IMR-90 (cell line): ENCODE measurements around the gene USH2A.

Experiments
- CEBPB ChIP-seq: IDR thresholded peaks from 2 replicates; pipeline ENCODE4 v1.6.1; 2012; ENCODE audit warnings: low read depth, low read length, improper control_type of control experiment
- CTCF ChIP-seq: conservative IDR thresholded peaks from 2 replicates; pipeline ENCODE4 v1.5.1; 2012; ENCODE audit warnings: mild to moderate bottlenecking, low read depth, low read length, improper control_type of control experiment
- FOS ChIP-seq: fragments of 150-350 bp; IDR thresholded peaks from 2 replicates; pipeline ENCODE4 v1.6.1; 2016; ENCODE audit warnings: low read depth, low read length
- MAZ ChIP-seq: IDR thresholded peaks from 2 replicates; pipeline ENCODE4 v1.6.1; 2012; ENCODE audit warnings: low read depth, mild to moderate bottlenecking, low read length, improper control_type of control experiment, moderate library complexity, borderline replicate concordance
- NFE2L2 ChIP-seq: fragments of 150-350 bp; IDR thresholded peaks from 2 replicates; pipeline ENCODE4 v1.6.1; 2016; ENCODE audit warnings: low read depth, mild to moderate bottlenecking, low read length
- POLR2A ChIP-seq: IDR thresholded peaks from 2 replicates; pipeline ENCODE4 v1.6.1; 2012; ENCODE audit warnings: mild to moderate bottlenecking, low read depth, low read length
- RAD21 ChIP-seq: IDR thresholded peaks from 2 replicates; pipeline ENCODE4 v1.6.1; 2012; ENCODE audit warnings: low read length, improper control_type of control experiment
- SMC3 ChIP-seq: fragments of 150-350 bp; IDR thresholded peaks from 2 replicates; pipeline ENCODE4 v1.6.1; 2016; ENCODE audit warnings: low read depth, mild to moderate bottlenecking, antibody characterized with exemption, low read length, moderate library complexity

- TF ChIP-seq CTCF (no peak), FOS (no peak), SMC3 (no peak), POLR2A (no peak), NFE2L2 (no peak), MAZ (no peak), RAD21 (no peak), CEBPB (no peak)
These were observed 99.9 kb downstream of the USH2A start for GRCh38 chr1:216323344-216323743.
